HG02588 (cell line): ENCODE measurements around the gene ZNF423.
"Not testable (repeated sequence)": the region's sequence is repeated elsewhere in the genome, so short reads cannot be mapped to it uniquely, and the experiment has no call there.

Experiments used
- ATAC-seq: cut with Tn5 transposase; IDR thresholded peaks from one replicate; pipeline ENCODE4 v1.9.1; 2021; ENCODE audit warnings: mild to moderate bottlenecking, moderate library complexity; ENCODE audit not compliant: unreplicated experiment

The ZNF423 gene

GRCh38 chr16:49855822-49856671 is at the start of gene ZNF423:
Gene ZNF423 (minus strand): TSS chr16:49856112. CDS start chr16:49855774, 338 bp downstream.
- no peak for ATAC-seq

DNA sequence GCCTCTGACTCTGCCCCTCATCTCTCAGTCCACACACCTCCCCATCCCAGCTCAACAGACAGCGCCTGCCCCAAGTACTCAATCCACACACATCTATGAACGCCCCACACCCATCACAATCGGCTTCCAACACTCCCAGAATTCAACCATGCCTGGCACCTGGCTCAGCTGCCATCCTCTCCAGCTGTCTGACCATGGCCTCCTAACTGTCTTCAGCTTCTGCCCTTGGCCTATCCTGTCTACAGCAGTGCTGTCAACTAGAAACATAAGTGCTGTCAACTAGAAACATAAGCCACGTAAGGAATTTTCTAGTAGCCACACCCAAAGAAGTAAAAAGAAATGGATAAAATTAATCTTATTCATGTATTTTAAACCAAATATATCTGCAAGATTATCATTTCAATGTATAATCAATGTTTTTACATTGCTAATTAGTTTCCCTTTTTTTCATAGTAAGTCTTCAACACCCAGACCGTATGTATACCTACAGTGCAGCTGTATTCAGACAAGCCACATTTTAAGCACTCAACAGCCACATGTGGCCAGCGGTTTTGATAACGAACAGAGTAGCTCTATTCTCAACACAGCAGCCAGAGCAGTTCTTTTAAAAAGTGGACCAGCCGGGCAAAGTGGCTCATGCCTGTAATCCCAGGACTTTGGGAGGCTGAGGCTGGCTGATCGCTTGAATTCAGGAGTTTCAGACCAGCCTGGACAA is 48.6 kb upstream of the ZNF423 start:
- ATAC-seq: no peak

- ATAC-seq: no peak
Measured at GRCh38 chr16:49902908-49903307, 47.0 kb upstream of the ZNF423 start.

- no peak for ATAC-seq
Measured at GRCh38 chr16:49901711-49902110, 45.8 kb upstream of the ZNF423 start.

- ATAC-seq: no peak
Measured at GRCh38 chr16:49900875-49901274, 45.0 kb upstream of the ZNF423 start.

DNA sequence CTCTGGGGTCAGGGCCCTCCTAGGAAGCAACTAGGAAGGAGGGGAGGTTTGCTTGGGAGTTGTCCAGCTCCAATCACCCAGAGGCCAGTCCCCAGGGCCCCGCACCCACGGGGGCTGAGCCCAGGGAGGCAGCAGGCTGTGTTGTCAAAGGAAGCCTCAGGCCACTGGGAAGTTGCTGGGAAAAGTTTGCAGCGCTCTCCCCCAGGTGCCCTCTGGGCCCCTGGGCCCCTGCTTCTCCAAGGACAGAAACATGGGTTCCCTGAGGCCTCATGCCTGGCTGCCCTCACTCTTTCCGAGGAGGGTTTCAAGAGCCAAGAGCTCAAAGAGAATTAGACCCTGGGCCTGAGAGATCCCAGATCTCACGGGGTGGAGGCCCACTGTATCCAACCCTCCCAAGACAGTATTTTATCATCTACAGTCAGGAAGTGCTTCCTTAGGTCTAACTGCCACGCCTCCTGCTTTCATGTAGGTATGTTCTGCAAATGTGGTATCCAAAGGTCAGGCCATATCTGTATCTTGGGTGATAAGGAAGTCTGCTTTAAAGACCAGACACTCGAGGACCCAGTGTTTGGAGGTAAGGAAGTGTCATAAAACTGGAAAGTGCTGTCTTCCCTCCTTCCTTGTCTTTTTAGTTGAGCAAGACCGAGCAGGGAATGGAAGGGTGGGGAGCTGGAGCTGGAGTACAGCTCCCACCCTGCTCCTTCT is 44.2 kb upstream of the ZNF423 start:
- ATAC-seq: no peak

DNA sequence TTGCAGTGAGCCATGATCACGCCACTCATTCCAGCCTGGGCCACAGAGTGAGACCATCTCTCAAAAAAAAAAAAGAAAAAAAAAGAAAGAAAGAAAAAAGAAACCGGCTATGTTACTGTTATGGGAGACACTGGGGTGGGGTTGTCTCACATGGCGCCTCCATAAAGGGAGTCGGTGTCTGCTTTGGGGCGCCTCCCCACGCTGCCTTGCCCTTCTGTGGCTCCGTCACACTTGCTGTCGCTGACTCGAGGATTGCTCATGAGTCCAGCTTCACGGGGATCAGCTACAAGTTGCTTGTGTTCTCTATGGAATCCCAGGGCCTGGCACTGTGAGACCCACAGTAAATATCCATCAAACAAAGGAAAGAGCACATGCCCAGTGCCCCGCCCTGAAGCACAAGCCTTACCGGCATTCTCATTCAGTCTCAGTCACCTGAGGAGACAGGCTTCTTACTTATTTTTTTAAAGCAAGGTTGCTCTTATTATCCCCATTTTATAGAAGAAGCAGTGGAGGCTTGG is 40.6 kb upstream of the ZNF423 start:
- ATAC-seq: no peak

DNA sequence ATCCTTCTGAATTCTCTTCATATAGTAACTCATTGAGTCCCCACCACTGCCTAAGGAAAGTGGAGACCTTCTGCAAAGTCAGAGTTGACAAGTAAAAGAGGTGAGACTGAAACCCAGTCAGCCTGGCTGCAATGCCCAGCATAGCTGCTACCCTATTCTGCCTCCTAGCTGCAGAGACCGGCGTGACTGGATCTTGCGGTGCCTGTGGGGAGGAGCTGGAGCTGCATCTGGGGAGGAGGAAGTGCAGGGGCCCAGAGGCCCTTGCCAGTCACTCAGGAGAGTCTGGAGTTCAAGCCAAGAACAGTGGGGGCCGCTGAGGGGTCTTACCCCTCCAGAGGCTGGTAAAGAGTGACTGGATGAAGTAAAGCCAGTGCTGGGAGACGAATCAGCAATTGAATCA is 35.0 kb upstream of the ZNF423 start:
- no peak for ATAC-seq

DNA sequence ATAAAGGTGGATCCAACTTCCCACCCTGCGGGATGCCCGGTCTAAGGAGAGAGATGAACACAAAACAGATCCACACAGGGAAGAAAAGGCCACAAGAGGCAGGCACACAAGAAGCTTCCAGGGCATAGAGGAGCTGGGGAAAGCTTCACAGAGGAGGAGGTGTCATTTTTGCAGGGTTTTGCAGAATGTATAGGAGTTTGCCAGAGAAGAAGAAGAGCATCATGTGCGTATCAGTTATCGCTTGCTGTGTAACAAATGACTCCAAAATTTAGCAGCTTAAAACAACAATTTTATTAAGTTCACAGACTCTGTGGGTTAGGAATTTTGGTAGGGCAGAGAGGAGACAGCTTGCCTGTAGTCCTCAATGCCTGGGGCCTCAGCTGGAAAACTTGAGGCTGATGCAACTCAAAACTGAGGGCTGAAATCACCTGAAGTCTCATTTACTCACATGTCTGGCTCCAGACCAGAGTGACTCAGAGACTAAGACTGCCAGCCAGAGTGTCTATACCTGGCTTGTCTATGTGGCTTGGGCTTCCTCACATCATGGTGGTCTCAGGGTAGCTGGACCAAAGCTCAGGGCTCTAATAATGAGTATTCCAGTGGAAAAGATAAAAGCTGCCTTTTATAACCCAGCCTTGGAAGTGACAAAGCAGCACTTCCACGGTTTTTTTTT is 33.9 kb upstream of the ZNF423 start:
- ATAC-seq: no peak

DNA sequence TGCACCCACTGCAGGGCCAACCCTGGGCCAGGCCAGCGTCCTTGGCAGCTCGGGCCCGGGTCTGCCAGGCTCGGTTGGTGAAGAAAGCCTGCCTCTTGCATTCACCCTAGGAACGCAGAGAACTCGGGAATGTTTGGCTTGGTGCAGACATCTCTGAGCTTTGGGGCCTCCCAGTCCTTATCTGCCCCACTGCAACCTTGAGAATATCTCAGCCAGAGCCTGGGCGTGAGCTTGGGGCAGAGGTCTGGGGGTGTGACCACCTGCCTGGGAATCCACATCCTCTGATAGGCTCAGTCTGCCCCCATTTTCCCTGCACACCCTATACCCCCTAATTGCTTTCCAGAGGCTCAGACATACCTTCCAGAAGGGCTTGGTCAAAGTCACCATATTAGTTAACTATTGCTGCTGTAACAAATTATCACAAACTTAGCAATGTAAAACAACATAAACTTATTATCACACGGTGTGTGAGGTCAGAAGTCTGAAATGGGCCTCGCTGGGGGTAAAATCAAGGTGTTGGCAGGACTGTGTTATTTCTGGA is 30.7 kb upstream of the ZNF423 start:
- no peak for ATAC-seq

DNA sequence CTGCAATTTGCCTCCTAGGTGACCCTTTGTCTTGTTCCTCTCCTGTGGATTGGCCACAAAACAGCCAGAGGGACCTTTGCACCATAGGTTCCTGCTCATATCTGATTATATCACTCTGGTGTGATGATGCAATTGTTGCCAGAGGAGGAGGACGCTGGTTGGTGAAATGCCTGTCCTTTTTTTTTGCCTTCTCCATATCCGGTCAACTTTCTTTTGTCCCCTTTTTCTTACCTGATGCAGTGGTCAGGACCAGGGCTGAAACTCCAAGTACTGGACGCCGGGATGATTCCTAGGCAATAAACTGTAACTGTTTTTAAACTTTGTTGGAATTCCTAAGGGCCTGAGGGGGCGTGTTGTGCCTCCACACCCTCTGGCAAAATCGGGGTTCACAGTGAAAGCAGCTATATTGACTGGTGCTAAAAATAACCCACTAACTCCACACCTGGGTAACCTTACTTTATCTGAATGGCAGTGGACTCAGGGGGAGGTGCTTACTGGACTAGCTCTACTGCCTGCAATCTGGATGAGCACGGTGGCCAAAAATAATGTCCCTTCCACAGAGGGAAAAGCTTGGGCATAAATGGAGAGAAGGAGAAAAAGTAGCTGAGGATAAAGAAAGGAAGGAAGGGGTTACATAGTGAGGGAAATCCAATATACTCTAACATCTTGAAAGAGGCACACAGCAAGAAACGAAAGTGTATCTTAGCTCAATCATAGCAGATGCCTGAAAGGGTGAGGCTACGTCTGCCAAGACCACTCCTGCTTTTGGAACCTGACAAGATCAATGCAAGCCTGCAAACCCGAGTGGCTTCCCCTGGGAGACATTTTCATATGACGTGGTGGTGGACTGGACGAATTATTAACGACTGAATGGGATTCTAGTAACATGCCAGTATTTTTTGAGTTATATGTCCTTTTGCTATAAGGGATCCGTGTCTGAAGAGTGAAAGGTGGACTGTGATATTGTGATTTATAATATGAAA is 28.4 kb upstream of the ZNF423 start:
- ATAC-seq: no peak

DNA sequence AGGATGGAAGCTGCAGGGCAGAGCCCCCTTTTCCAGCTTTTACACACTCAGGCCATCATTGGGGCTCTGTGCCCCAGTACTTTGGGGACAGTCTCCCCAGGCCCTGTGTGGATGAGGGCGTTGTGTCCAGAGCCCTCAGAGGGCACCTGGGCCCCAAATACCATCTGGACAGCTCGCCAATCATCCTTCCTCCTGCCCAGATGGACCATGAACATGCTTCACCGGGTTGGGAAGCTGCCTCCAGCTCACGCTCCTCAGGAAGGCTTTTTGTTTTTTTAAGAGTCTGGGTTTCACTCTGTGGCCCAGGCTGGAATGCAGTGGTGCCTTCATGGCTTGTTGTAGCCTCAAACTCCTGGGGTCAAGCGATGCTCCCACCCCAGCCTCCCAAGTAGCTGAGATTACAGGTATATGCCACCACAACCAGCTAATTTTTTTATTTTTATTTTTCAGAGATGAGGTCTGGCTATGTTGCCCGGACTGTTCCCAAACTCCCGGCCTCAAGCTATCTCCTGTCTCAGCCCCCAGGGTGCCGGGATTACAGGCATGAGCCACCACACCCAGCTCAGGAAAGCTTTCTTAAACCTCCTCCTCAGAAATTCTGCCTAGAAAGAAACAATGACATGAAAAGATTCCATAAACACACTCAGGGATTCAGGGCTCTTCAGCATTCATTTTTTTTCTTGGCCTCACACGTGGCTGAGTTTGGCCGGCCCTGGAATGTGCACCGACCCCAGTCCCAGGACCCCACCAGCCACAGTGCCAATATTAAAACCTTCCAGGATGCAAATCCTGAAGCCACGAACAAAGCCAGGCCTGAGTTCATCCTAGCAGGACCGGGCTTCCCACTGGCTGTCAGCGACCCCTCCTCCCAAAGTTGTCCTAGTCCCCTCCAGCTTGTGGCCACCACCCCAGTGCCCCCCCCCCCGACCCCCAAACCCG is 27.4 kb upstream of the ZNF423 start:
- no peak for ATAC-seq

DNA sequence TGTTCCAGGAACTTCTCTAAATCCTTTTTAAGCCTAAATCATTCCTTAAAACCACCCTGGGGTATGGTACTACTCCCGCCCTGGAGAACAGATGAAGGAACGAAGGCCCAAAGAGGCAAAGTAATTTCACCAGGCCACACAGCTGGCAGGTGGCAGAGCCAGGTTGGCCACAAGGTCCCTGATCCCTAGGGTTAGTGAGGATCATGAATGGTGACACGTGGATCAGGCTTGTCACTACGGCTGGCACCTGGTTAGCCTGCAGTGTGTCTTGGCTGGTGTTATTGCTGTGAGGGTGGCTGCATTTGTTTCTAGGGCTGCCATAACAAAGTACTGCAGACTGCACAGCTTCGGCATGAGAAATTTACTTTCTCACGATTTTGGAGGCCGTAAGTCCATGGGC is 26.0 kb upstream of the ZNF423 start:
- no peak for ATAC-seq

GRCh38 chr16:49878540-49878939 is 22.6 kb upstream of the ZNF423 start:
- ATAC-seq: not testable (repeated sequence)

DNA sequence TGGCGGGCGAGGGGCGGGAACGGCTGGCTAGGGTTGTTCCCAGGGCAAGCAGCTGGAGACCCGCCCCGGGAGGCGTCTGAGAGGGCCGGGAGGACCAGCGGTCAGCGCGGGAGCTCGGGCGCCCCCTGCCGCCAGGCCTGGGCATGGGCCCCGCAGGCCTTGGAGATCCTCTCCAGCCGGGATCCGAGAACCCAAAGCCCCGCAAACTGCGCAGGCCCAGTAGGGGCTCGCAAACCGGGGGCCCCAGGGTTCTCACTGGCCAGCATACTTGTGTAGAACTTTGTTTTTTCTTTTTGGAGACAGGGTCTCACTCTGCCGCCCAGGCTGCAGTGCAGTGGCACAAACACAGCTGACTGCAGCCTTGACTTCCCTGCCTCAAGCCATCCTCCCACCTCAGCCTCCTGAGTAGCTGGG is 20.8 kb upstream of the ZNF423 start:
- no peak for ATAC-seq

DNA sequence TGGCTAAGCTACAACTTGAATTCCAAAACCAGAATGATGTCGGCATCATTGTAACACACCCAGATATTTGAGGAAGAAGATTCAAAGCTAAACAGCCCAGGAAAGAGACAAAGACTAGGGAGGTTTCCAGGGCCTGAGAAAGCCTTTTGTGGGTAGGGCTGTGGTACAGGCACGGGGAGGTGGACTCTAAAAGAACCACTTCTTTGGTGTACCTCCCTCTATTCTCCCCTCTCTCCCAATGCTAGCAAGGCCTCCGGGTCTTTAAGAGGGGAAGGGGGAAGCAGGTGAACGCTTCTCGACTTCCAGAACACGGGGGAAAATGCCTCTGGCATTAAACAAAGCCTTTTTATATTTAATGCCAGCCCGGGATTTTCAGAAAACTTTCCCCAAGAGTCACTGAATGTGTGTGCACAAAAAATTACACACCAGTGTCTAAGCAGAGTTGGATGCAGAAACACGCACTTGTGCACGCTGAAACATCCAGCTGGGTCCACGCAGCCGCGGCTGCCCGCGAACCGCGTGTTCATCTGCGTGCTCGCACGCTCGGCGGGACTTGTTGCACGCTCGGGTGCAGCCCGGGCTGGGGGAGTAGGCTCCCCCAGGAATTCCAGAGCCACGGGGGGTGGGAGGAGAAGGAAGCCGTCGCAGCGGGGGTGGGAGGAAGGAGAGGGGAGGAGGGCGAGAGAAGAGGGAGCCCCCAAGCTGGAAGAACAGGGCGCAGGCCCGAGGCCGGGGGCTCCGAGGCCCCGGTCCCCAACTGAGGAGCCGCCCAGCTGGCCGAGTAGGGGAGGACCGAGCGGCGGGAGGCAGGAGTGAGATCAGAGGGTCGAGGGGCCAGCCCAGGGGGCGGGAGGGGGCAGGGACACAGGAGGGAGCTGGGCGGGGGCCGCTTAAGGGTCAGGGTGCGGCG is 20.1 kb upstream of the ZNF423 start:
- ATAC-seq: no peak

DNA sequence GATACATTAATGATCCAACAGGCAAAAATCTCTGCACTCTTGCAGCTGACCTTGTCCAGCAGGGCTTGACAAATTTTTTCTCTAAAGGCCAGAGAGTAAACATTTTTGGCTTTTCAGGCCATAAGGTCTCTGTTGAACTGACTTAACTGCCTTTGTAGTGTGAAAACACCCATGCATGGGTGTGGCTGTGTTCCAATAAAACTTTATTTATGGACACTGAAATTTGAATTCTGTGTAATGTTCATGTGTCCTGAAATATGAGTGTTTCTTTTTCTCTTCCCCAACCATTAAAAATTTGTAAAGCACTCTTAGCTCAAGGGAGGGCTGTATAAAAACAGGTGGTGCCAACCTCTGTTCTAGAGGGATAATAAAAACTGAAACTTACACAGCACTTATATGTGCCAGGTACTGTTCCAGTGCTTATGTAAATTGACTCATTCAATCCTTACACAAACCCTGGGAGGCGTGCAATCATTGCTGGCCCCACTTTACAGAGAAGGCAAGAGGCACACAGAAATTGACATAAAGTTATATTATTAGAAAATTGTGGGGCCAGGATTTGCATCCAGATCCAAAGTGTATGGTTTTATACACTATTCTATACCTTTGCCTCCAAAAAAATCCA is 18.8 kb upstream of the ZNF423 start:
- no peak for ATAC-seq
